Measurements from ENCODE around the gene KRT24.

DNA sequence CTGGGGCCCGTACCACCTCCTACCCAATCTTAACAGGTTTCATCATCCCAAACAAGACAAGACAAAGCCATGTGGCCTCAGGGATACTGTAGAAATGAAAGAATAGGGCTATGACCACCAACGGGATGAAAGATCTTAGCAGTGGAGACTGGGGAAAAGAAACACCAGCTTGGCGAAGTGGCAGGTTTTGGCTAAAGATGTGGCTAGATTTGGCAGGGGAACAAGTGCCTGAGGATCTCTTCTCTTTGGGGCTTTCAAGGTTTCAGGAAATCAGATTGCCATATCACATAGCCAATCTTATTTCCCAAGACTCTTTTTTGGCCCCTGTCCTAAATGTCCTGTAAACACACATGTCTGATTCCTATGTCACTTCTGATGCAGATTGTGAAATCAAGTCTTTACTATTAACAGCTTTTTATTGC, 6.9 kb downstream of the KRT24 start:
- TF ChIP-seq, protein P1, sequence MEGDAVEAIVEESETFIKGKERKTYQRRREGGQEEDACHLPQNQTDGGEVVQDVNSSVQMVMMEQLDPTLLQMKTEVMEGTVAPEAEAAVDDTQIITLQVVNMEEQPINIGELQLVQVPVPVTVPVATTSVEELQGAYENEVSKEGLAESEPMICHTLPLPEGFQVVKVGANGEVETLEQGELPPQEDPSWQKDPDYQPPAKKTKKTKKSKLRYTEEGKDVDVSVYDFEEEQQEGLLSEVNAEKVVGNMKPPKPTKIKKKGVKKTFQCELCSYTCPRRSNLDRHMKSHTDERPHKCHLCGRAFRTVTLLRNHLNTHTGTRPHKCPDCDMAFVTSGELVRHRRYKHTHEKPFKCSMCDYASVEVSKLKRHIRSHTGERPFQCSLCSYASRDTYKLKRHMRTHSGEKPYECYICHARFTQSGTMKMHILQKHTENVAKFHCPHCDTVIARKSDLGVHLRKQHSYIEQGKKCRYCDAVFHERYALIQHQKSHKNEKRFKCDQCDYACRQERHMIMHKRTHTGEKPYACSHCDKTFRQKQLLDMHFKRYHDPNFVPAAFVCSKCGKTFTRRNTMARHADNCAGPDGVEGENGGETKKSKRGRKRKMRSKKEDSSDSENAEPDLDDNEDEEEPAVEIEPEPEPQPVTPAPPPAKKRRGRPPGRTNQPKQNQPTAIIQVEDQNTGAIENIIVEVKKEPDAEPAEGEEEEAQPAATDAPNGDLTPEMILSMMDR (conservative IDR thresholded peaks at IDR 0.05): no peak
- TF ChIP-seq EZH2 (IDR thresholded peaks at IDR 0.05; ENCODE audit: low read depth): no peak
